ENCODE measurements around the gene KATNBL1.

- no peak for TF ChIP-seq CTCF (IDR thresholded peaks at IDR 0.05)
- no peak for TF ChIP-seq ZFX (IDR thresholded peaks at IDR 0.05; ENCODE audit: borderline replicate concordance)
Measured at GRCh38 chr15:34259566-34259965, 49.7 kb upstream of the KATNBL1 start.
